HFFc6 (cell line): ENCODE results near the gene SEC14L1. TPM values are rescaled to one million over a fixed set of nuclear protein-coding genes. Genes with fewer than 3 reads are reported as not detected.

ENCODE experiments used
- DNase-seq: peaks from one replicate; pipeline ENCODE4 v3.0.0-alpha.2; 2018
- H3K27ac Mint-ChIP-seq: 2 replicates; pipeline ENCODE4 v1.8.0; 2020; ENCODE audit warnings: mild to moderate bottlenecking, mixed read lengths
- H3K27me3 Mint-ChIP-seq: 2 replicates; pipeline ENCODE4 v1.8.0; 2021; ENCODE audit warnings: mild to moderate bottlenecking, moderate library complexity, mixed read lengths; ENCODE audit not compliant: insufficient read depth
- H3K36me3 Mint-ChIP-seq: 2 replicates; pipeline ENCODE4 v1.8.0; 2021; ENCODE audit warnings: low read depth, mixed read lengths
- H3K4me1 Mint-ChIP-seq: 2 replicates; pipeline ENCODE4 v1.8.0; 2020; ENCODE audit warnings: low read depth, mixed read lengths
- H3K4me3 Mint-ChIP-seq: 2 replicates; pipeline ENCODE4 v1.8.0; 2020; ENCODE audit warnings: mild to moderate bottlenecking, moderate library complexity, mixed read lengths
- H3K9me3 Mint-ChIP-seq: 2 replicates; pipeline ENCODE4 v1.8.0; 2020; ENCODE audit warnings: mild to moderate bottlenecking, mixed read lengths
- CTCF ChIP-seq: fragments of 200-600 bp; sonication (generic); IDR thresholded peaks from 2 replicates; pipeline ENCODE4 v1.5.0; 2021; ENCODE audit warnings: antibody characterized with exemption, mild to moderate bottlenecking
- total RNA-seq, 6 experiments: library from RNA; stranded (reverse); fragmentation: NEBNext Ultra II Directional; extraction: Animal tissue kit (Norgen Biotek cat#: 25700); gene quantifications; 2 replicates in 1 of 6; 3 replicates in 5 of 6; pipeline ENCODE4 v1.2.3, GENCODE V29; 2021

SEC14L1 gene
- total RNA-seq, 6 experiments from 2014 or later, result 63.0 to 91.4 (median 75.0) TPM

- 0 out of 2 replicates have a peak overlapping the region, but pooled peaks have one; percentile 36 for H3K27ac Mint-ChIP-seq
- DNase-seq, result no peak
- peaks cover 41% of the 10 kb centered on the region for H3K4me1 Mint-ChIP-seq
- H3K27me3 Mint-ChIP-seq, result no peaks in the 10 kb centered on the region; the same call in 1 of the 2 replicates
- H3K9me3 Mint-ChIP-seq, result no peaks in the 10 kb centered on the region
- no peak overlapping the region for H3K4me3 Mint-ChIP-seq
- no peaks in the 10 kb centered on the region for H3K36me3 Mint-ChIP-seq
- TF ChIP-seq CTCF, result peak; percentile 21; the same call in 1 of the 2 replicates
Measured at GRCh38 chr17:77256710-77257109, 115.9 kb downstream of the SEC14L1 start.

GRCh38 chr17:77257169-77257568 lies 116.4 kb downstream of the SEC14L1 start:
- Mint-ChIP-seq H3K27ac (no peak overlapping the region), H3K9me3 (no peaks in the 10 kb centered on the region), H3K36me3 (no peaks in the 10 kb centered on the region), H3K27me3 (no peaks in the 10 kb centered on the region; the same call in 1 of the 2 replicates), H3K4me3 (no peak overlapping the region), H3K4me1 (peaks cover 37% of the 10 kb centered on the region)
- DNase-seq, result no peak
- no peak for TF ChIP-seq CTCF

DNA sequence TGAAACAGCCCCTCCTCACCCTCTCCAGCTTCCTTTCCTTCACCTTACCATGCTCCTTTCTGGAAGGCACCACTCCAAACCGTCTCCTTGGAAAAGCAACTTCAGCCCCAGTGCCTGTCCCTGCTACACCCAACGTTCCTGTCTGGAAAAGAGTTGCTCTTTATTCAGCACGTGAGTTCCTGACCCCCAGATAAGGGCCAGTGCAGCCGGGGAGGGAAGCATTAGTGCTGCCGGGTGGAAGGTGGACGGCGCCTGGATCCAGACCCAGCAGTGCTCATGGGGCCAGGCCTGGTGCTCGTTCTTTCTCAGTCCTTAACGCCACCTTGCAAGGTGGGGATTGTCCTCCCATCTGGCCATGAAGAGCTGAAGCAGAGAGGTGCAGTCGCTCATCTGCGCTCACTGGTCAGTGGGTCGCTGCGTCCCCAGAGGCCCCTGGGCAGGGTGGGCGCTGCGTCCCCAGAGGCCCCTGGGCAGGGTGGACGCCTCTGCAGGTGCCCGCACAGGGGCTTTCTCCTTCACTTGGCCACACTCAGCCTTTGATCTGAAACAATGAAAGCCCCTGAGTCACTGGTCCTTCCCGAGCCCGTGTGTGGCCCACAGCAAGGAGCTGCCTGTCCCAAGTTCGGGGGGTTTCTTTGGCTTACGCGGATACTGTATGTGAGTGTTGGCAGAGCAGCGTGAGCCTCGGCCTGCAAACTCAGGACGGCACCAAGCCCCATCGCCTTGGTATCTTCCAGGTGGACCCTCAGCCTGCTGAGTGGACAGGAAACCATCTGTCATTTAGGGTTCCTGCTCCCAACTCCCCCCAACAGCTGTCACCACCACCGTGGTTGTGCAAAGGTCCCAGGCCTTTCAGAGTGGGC lies 117.1 kb downstream of the SEC14L1 start:
- H3K4me3 Mint-ChIP-seq, result no peak overlapping the region
- no peaks in the 10 kb centered on the region; the same call in 1 of the 2 replicates for H3K27me3 Mint-ChIP-seq
- TF ChIP-seq CTCF, result no peak
- DNase-seq, result no peak
- no peak overlapping the region for H3K27ac Mint-ChIP-seq
- H3K9me3 Mint-ChIP-seq, result no peaks in the 10 kb centered on the region
- no peaks in the 10 kb centered on the region for H3K36me3 Mint-ChIP-seq
- peaks cover 30% of the 10 kb centered on the region for H3K4me1 Mint-ChIP-seq

- Mint-ChIP-seq H3K36me3 (no peaks in the 10 kb centered on the region), H3K4me3 (no peak overlapping the region)
- TF ChIP-seq CTCF, result no peak
Measured at GRCh38 chr17:77258638-77259037, 117.9 kb downstream of the SEC14L1 start.

GRCh38 chr17:77264617-77265230 lies 124.0 kb downstream of the SEC14L1 start:
- TF ChIP-seq CTCF, result no peak
- DNase-seq, result no peak
- Mint-ChIP-seq H3K9me3 (no peaks in the 10 kb centered on the region), H3K27ac (no peak overlapping the region), H3K4me1 (no peaks in the 10 kb centered on the region), H3K27me3 (peaks cover 8% of the 10 kb centered on the region), H3K4me3 (no peak overlapping the region), H3K36me3 (no peaks in the 10 kb centered on the region)

More at GRCh38 chr17:77258638-77259037, 117.9 kb downstream of the SEC14L1 start:
- DNase-seq, result no peak
- H3K9me3 Mint-ChIP-seq, result no peaks in the 10 kb centered on the region
- H3K27me3 Mint-ChIP-seq, result no peaks in the 10 kb centered on the region; the same call in 1 of the 2 replicates
- H3K4me1 Mint-ChIP-seq, result peaks cover 25% of the 10 kb centered on the region
- H3K27ac Mint-ChIP-seq, result no peak overlapping the region
